ENCODE data around the gene TRIM7. TPM values are rescaled to one million over a fixed set of nuclear protein-coding genes. Genes with fewer than 3 reads are reported as not detected.
"Not testable (repeated sequence)": the region's sequence is repeated elsewhere in the genome, so short reads cannot be mapped to it uniquely, and the experiment has no call there.

Gene TRIM7
- total and polyA plus RNA-seq, 8 donors = 0.45 to 20.4 (median 3.4) TPM; not detected in 1

DNA sequence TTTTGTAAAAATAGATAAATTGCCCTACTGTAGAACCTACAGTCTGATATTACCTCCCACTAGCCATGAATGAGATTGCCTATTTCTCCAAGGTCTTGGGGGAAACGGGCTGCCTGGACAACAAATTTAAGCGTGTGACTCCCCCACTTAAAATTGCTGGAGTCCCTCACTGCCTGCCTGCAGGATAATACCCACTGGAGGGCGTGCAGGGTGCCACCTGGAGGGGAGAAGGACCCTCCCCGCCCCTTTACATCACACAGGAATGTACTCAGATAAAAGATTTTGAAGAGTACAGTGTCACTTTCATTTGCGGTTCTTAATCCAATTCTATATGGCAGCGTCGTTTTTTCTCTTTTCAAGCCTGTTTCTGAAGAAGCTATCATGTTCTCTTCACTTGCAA, 6.2 kb upstream of the TRIM7 start:
- no peak overlapping the region for H3K4me3 ChIP-seq
- H3K36me3 ChIP-seq = no peaks in the 10 kb centered on the region
- H3K27me3 ChIP-seq = peaks cover 0 to under 1% (median 0%) of the 10 kb centered on the region in 3 donors
- no peaks in the 10 kb centered on the region for H3K9me3 ChIP-seq
- H3K4me1 ChIP-seq = peaks cover 3 to 23% (median 11%) of the 10 kb centered on the region in 4 donors
- H3K27ac ChIP-seq = no peak overlapping the region
- 52 to 62% (median 55%) methylated on average over 7 of the region's 7 CpGs for WGBS, 5 donors
- TF ChIP-seq EP300 (IDR thresholded peaks at IDR 0.05) (no peak), POLR2AphosphoS5 (IDR thresholded peaks at IDR 0.05) (no peak), POLR2A (IDR thresholded peaks at IDR 0.05) (no peak)
- TF ChIP-seq, protein P1, sequence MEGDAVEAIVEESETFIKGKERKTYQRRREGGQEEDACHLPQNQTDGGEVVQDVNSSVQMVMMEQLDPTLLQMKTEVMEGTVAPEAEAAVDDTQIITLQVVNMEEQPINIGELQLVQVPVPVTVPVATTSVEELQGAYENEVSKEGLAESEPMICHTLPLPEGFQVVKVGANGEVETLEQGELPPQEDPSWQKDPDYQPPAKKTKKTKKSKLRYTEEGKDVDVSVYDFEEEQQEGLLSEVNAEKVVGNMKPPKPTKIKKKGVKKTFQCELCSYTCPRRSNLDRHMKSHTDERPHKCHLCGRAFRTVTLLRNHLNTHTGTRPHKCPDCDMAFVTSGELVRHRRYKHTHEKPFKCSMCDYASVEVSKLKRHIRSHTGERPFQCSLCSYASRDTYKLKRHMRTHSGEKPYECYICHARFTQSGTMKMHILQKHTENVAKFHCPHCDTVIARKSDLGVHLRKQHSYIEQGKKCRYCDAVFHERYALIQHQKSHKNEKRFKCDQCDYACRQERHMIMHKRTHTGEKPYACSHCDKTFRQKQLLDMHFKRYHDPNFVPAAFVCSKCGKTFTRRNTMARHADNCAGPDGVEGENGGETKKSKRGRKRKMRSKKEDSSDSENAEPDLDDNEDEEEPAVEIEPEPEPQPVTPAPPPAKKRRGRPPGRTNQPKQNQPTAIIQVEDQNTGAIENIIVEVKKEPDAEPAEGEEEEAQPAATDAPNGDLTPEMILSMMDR (IDR thresholded peaks at IDR 0.05) = no peak
- intact Hi-C loops (cut with DNase I; ENCODE audit: low total_unique reads) = no loop called here
- DNase-seq = no peak

DNA sequence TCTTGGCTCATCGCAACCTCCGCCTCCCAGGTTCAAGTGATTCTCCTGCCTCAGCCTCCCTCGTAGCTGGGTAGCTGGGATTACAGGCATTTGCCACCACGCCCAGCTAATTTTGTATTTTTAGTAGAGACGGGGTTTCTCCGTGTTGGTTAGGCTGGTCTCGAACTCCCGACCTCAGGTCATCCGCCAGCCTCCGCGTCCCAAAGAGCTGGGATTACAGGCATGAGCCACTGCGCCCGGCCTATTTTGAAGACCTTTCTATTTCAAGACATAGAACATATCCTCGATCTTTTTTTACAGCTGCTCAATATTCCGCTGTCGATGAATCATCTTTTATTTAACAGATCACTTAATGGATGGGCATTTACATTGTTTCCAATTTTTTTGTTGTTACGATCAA, 5.7 kb upstream of the TRIM7 start:
- H3K4me3 ChIP-seq; H3K27ac ChIP-seq; intact Hi-C loops (cut with DNase I; ENCODE audit: low total_unique reads); H3K27me3 ChIP-seq; H3K36me3 ChIP-seq; H3K9me3 ChIP-seq; DNase-seq: not testable (repeated sequence)
- 79 to 83% (median 82%) methylated on average over 17 of the region's 17 CpGs for WGBS, 5 donors
- peaks cover 7 to 24% (median 14%) of the 10 kb centered on the region in 4 donors for H3K4me1 ChIP-seq

DNA sequence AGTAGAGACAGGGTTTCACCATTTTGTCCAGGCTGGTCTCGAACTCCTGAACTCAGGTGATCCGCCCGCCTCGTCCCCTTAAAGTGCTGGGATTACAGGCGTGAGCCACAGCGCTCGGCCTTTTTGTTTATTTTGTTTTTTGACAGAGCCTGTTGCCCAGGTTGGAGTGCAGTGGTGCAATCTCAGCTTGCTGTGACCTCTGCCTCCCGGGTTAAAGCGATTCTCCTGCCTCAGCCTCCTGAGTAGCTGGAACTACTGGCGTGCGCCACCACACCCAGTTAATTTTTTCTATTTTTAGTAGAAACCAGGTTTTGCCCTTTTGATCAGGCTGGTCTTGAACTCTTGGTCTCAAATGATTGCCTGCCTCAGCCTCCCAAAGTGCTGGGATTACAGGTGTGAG, 5.2 kb upstream of the TRIM7 start:
- peaks cover 0 to 11% (median 0%) of the 10 kb centered on the region in 3 donors for H3K27me3 ChIP-seq
- DNase-seq; H3K27ac ChIP-seq; intact Hi-C loops (cut with DNase I; ENCODE audit: low total_unique reads); H3K9me3 ChIP-seq; H3K36me3 ChIP-seq; H3K4me3 ChIP-seq: not testable (repeated sequence)
- 62 to 84% (median 75%) methylated on average over 11 of the region's 11 CpGs for WGBS, 5 donors
- H3K4me1 ChIP-seq = peaks cover 12 to 29% (median 20%) of the 10 kb centered on the region in 4 donors

DNA sequence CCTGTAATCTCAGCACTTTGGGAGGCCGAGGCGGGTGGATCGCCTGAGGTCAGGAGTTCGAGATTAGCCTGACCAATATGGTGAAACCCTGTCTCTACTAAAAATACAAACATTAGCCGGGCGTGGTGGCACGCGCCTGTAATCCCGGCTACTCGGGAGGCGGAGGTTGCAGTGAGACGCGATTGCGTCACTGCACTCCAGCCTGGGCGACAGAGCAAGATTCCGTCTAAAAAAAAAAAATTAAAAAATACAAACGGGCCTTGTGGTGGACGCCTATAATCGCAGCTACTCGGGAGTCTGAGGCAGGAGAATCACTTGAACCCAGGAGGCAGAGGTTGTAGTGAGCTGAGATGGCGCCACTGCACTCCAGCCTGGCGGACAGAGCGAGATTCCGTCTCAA, 4.0 kb upstream of the TRIM7 start:
- 82 to 89% (median 86%) methylated on average over 24 of the region's 24 CpGs for WGBS, 5 donors
- H3K36me3 ChIP-seq; H3K9me3 ChIP-seq; H3K27ac ChIP-seq; intact Hi-C loops (cut with DNase I; ENCODE audit: low total_unique reads); DNase-seq; H3K4me3 ChIP-seq: not testable (repeated sequence)
- H3K27me3 ChIP-seq = peaks cover 0 to 22% (median 8%) of the 10 kb centered on the region in 3 donors
- H3K4me1 ChIP-seq = peaks cover 24 to 41% (median 30%) of the 10 kb centered on the region in 4 donors

DNA sequence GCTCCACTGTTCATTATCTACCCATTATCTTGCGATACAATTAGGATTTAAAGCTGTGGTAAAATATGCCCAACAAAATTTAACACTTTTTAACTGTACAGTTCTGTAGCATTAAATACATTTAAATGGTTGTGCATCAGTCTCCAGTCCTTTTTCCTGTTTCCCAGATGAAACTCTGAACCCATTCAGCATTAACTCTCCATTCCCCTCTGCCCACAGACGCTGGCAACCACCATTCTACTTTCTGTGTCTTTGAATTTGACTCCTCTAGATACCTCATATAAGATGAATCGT, 2.9 kb upstream of the TRIM7 start:
- WGBS, 5 donors = 40 to 44% (median 42%) methylated on average over 3 of the region's 3 CpGs
- no peaks in the 10 kb centered on the region for H3K9me3 ChIP-seq
- H3K36me3 ChIP-seq = no peaks in the 10 kb centered on the region
- no peak for TF ChIP-seq POLR2AphosphoS5 (IDR thresholded peaks at IDR 0.05)
- TF ChIP-seq EP300 (IDR thresholded peaks at IDR 0.05) = no peak
- TF ChIP-seq, protein P1 (IDR thresholded peaks at IDR 0.05) = no peak
- no peak for TF ChIP-seq POLR2A (IDR thresholded peaks at IDR 0.05)
- no peak for DNase-seq
- intact Hi-C loops (cut with DNase I; ENCODE audit: low total_unique reads) = no loop called here
- H3K27me3 ChIP-seq = peaks cover 0 to 30% (median 10%) of the 10 kb centered on the region in 3 donors
- H3K4me3 ChIP-seq = peak overlapping the region in 1 of 4 donors; percentile 64
- H3K4me1 ChIP-seq = peaks cover 25 to 52% (median 38%) of the 10 kb centered on the region in 4 donors
- H3K27ac ChIP-seq = peak overlapping the region in 4 of 5 donors; percentile 70 to 90 (median 81)

DNA sequence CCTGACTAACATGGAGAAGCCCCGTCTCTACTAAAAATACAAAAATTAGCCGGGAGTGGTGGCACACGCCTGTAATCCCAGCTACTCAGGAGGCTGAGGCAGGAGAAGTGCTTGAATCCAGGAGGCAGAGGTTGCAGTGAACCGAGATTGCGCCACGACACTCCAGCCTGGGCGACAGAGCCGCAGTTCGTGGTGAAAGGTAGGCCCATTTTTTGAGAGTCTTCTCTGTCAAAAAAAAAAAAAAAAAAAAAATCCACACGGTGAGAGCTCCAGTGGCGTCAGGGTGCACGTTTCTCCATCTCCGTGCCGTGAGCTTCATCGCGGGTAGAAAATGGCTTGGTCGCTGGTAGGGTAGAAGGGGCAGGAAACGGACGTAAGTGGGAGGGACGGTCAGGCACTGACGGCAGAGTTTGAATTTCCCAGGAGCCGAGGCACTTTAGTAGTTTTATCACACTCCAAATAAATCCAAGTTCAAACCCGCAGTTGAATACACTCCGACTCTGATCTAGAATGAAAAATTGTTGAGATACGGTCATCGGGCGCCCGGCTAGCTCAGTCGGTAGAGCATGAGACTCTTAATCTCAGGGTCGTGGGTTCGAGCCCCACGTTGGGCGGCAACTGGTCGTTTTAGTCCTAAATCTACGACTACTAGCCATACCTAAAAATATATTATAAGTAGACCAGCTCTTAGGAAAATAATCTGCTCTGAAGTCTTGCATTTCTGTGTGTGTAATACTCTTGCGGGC, 2.4 kb upstream of the TRIM7 start:
- TF ChIP-seq, protein P1 (IDR thresholded peaks at IDR 0.05) = no peak
- TF ChIP-seq EP300 (IDR thresholded peaks at IDR 0.05) (no peak), POLR2AphosphoS5 (IDR thresholded peaks at IDR 0.05) (peak in 2 of 3 donors; percentile 4 to 18)
- H3K4me3 ChIP-seq = peak overlapping the region; percentile 63 to 77 (median 70)
- peaks cover 0 to 30% (median 10%) of the 10 kb centered on the region in 3 donors for H3K27me3 ChIP-seq
- H3K36me3 ChIP-seq = no peaks in the 10 kb centered on the region
- H3K4me1 ChIP-seq = peaks cover 25 to 55% (median 38%) of the 10 kb centered on the region in 4 donors
- WGBS, 5 donors = 1 to 3% (median 1%) methylated on average over 36 of the region's 36 CpGs
- H3K27ac ChIP-seq = peak overlapping the region; percentile 61 to 90 (median 75)
- intact Hi-C loops (cut with DNase I; ENCODE audit: low total_unique reads) = no loop called here
- DNase-seq = peak; percentile 76 to 87
- H3K9me3 ChIP-seq = no peaks in the 10 kb centered on the region

All from stomach (tissue), 9 donors.